ENCODE data around the gene GLP1R. TPM values are rescaled to one million over a fixed set of nuclear protein-coding genes. Genes with fewer than 3 reads are reported as not detected.

GLP1R gene
- total and polyA plus RNA-seq, 2 of the 4 experiments (the other 2 are of a cell fraction) = not detected

DNA sequence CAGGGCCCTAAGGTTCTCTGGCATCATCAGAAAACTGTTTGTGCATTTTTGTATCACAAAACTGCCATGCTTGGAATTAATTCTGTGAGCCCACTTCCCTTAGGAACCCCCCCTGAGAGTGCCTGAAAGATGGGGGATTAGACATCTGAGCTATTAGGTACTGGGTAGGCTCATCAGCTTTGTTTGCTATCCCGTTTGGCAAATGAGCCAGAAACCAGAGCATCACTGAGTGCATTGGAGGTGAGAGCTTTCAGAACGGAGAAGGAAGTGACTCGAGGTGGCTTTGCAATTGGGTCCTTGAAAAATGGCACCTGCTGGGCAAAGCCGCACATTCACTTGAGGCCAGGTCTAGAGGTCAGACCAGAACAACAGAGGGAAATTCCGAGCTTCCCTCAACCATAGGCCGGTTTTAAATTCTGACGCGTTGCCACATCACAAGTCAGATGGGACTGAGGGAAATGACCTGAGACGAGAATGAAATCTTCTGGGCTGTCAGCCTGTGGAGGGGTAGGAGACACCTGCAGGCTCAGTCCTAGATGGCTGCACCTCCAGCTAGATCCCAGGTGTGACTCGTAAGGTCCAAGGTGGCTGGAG lies 8.4 kb upstream of the GLP1R start:
- BruUV-seq (replicated peaks) = no TSS peak
- WGBS, 2 experiments (ENCODE audit: extremely low coverage in 2 of 2, insufficient read length in 1 of 2) = 33% methylated on average over 3 of the region's 10 CpGs; no CpG with 5 or more reads in 1 of the 2 experiments

More for the DNA sequence above, 8.4 kb upstream of the GLP1R start:
- no peak overlapping the region for H3K9ac ChIP-seq (ENCODE audit: low read depth, low read length)
- H3K4me2 ChIP-seq (ENCODE audit: low read depth, low read length) = no peak overlapping the region
- no peak overlapping the region for H2BK5ac ChIP-seq (ENCODE audit: low read depth, low read length, poor library complexity, severe bottlenecking)
- H3K27me3 ChIP-seq (ENCODE audit: control insufficient read depth, insufficient read depth, low read length) = peaks cover 6% of the 10 kb centered on the region
- H3K18ac ChIP-seq (ENCODE audit: low read depth, low read length) = no peak overlapping the region
- no peak overlapping the region for H3K4ac ChIP-seq (ENCODE audit: low read depth, low read length)
- H3K79me1 ChIP-seq (ENCODE audit: low read depth in 1 of 2, low read length in 2 of 2) = no peaks in the 10 kb centered on the region
- H3K4me1 ChIP-seq (ENCODE audit: control insufficient read depth, insufficient read depth, low read length) = no peaks in the 10 kb centered on the region
- no peak overlapping the region for H2BK20ac ChIP-seq (ENCODE audit: low read depth, low read length)
- ChIA-PET POLR2A (ENCODE audit: unreplicated experiment) (no interaction called here), CTCF (no interaction called here)
- in situ Hi-C loops (cut with MboI; ENCODE audit: low sequenced_read_pairs) = no loop called here
- no peak overlapping the region for H3K23ac ChIP-seq (ENCODE audit: low read depth, low read length)
- DNase-seq (no peak), ATAC-seq (ENCODE audit: low read depth) (no peak)
- no peak overlapping the region for H4K8ac ChIP-seq (ENCODE audit: low read depth in 2 of 2, low read length in 2 of 2)
- H3K36me3 ChIP-seq (ENCODE audit: control insufficient read depth, insufficient read depth, low read length) = no peaks in the 10 kb centered on the region
- TF ChIP-seq USF2 (IDR thresholded peaks at IDR 0.05; ENCODE audit: low read depth, low read length) (no peak), BHLHE40 (IDR thresholded peaks at IDR 0.05; ENCODE audit: low read depth, low read length) (no peak), SMC3 (IDR thresholded peaks at IDR 0.05; ENCODE audit: low read depth, low read length) (no peak), CEBPB (IDR thresholded peaks at IDR 0.05; ENCODE audit: low read depth, low read length) (no peak), RCOR1 (IDR thresholded peaks at IDR 0.05; ENCODE audit: insufficient replicate concordance, low read length) (no peak), MAZ (IDR thresholded peaks at IDR 0.05; ENCODE audit: borderline replicate concordance, low read depth, low read length) (no peak), FOS (IDR thresholded peaks at IDR 0.05; ENCODE audit: low read depth, low read length) (no peak), RAD21 (IDR thresholded peaks at IDR 0.05; ENCODE audit: low read length) (no peak), MAFK (IDR thresholded peaks at IDR 0.05; ENCODE audit: low read depth, low read length) (no peak), RFX5 (IDR thresholded peaks at IDR 0.05; ENCODE audit: low read depth, low read length) (no peak), CHD1 (IDR thresholded peaks at IDR 0.05; ENCODE audit: low read depth, low read length) (no peak)
- TF ChIP-seq, protein P1, sequence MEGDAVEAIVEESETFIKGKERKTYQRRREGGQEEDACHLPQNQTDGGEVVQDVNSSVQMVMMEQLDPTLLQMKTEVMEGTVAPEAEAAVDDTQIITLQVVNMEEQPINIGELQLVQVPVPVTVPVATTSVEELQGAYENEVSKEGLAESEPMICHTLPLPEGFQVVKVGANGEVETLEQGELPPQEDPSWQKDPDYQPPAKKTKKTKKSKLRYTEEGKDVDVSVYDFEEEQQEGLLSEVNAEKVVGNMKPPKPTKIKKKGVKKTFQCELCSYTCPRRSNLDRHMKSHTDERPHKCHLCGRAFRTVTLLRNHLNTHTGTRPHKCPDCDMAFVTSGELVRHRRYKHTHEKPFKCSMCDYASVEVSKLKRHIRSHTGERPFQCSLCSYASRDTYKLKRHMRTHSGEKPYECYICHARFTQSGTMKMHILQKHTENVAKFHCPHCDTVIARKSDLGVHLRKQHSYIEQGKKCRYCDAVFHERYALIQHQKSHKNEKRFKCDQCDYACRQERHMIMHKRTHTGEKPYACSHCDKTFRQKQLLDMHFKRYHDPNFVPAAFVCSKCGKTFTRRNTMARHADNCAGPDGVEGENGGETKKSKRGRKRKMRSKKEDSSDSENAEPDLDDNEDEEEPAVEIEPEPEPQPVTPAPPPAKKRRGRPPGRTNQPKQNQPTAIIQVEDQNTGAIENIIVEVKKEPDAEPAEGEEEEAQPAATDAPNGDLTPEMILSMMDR (conservative IDR thresholded peaks at IDR 0.05; ENCODE audit: low read depth, low read length) = no peak
- TF ChIP-seq, protein P2, sequence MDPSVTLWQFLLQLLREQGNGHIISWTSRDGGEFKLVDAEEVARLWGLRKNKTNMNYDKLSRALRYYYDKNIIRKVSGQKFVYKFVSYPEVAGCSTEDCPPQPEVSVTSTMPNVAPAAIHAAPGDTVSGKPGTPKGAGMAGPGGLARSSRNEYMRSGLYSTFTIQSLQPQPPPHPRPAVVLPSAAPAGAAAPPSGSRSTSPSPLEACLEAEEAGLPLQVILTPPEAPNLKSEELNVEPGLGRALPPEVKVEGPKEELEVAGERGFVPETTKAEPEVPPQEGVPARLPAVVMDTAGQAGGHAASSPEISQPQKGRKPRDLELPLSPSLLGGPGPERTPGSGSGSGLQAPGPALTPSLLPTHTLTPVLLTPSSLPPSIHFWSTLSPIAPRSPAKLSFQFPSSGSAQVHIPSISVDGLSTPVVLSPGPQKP (IDR thresholded peaks at IDR 0.05; ENCODE audit: borderline replicate concordance, low read depth, low read length) = no peak
- no peaks in the 10 kb centered on the region for H3K9me1 ChIP-seq (ENCODE audit: insufficient read depth, low read length)
- no peaks in the 10 kb centered on the region for H4K20me1 ChIP-seq (ENCODE audit: insufficient read depth, low read length)
- H2AFZ ChIP-seq (replicated peaks; ENCODE audit: low read length, poor library complexity) = no peak overlapping the region
- intact Hi-C loops (cut with micrococcal nuclease) = no loop called here
- no peak overlapping the region for H4K5ac ChIP-seq (ENCODE audit: low read depth, low read length)
- no peak overlapping the region for H3K4me3 ChIP-seq (ENCODE audit: insufficient read depth, low read depth, low read length)
- no peak overlapping the region for H2AK5ac ChIP-seq (ENCODE audit: low read depth, low read length)
- no peak overlapping the region for H4K91ac ChIP-seq (ENCODE audit: insufficient read depth, low read depth, low read length)
- H2BK15ac ChIP-seq (ENCODE audit: low read depth, low read length) = no peak overlapping the region
- H2BK120ac ChIP-seq (ENCODE audit: low read depth, low read length) = no peak overlapping the region
- H3K14ac ChIP-seq (replicated peaks; ENCODE audit: low read depth, low read length) = no peak overlapping the region
- no peaks in the 10 kb centered on the region for H3K9me3 ChIP-seq (ENCODE audit: control insufficient read depth, insufficient read depth, low read length)
- dilution Hi-C loops (cut with HindIII; ENCODE audit: low sequenced_read_pairs, unreplicated experiment) = no loop called here
- no peak overlapping the region for H3K56ac ChIP-seq (ENCODE audit: extremely low read depth, insufficient read depth, low read length)
- no peak overlapping the region for H2AK9ac ChIP-seq (replicated peaks; ENCODE audit: low read depth, low read length, poor library complexity)
- no peak overlapping the region for H3K27ac ChIP-seq (ENCODE audit: insufficient read depth, low read length)
